ENCODE data around the gene AGFG2.
A peak's percentile ranks its signal among the peaks of the same experiment; 100 is the strongest.

AGFG2 gene

DNA sequence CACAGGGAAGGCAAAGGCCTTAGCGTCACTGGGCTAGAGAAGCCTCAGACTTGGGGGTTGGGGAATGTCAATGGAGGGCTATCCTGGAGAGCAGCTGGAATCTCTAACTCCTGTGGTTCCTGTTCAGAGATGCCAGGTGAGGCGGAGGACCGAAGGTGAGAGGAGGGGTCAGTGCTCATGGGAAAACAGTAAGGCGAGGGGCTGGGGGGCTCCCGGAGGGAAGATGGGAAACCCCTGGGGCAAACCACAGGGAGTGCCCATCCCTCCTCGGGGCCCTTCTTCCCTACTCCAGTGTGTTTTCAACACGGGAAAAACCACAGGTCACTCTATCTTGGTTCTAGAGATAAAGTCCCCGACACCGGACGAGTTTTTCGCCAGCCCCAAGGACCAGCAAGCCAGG is 43.6 kb downstream of the AGFG2 start:
- no peak for FAIRE-seq
- DNase-seq (ENCODE audit: extremely low spot score, insufficient read length, low read depth) = no peak

DNA sequence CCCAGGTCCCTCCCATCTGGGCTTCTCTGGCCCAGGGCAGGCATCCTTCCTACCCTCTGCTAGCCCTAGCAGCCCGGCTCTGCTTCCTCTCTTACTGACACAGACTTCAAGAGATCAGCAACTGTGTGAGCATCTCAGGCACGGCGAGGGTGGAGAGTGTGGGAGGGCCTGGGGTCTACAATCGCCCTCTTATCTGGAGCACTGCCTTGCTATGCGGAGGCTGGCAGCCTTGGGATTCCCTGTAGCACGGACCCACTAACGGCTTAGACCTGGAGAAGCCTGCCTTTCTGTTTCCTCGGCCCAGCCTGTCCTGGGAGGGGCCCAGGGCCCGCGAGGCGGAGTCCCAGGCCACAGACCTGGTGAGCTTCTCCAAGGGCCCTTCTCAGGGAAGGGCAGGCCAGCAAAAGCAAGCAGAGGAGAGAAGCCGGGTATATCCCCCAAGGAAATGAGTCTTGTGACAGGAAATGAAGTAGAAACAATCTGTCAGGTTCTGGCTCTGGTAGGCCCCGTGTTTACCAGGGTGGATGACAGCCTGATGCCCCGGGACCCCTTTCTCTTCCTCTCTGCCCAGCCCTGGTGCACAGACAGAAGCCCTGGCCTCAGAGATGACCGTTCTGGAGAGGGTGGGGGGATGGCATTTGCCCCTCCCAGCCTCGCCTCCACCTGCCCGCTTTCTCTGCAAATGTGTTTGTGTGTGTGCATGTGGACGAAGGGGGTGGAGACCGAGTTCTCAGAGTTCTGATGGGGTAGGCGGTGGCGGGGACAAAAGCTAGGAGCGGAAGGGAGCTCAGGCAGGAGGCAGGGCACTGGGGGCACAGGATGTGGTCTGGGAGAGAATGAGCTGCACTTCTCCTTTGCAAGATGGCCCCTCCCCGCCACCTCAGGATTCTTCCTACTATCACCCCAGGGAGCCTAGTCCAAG is 44.4 kb downstream of the AGFG2 start:
- DNase-seq (ENCODE audit: extremely low spot score, insufficient read length, low read depth) (peak; percentile 32), FAIRE-seq (peak; percentile 87)

DNA sequence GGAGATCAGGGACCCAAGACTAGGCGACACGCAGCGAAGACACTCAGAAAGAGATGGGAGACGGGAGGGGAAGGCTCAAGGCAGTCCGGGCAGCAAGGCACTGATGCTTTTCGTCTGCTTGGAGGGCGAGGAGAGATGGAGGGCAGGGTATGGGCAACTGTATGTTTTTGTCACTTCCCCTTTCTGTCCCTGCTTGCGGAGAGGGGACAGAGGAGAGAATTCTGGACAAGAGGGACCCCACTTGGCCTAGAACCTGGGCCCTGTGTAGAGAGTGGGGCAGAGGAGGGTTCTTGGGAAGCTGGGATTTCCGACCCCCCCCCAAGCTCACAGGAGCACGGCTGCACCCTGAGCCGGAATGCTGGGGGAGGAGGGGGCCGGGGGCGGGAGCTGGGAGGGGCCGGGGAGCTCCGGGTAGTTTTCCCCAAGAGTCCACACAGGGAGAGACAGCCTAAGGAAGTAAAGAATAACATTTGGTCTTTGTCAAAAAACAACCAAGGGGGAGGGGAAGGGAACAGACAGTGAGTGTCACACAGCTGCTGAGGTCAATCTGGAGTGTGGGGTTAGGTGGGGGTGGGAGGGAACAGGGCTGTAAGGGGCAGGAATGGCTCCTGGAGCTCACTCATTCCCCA is 45.2 kb downstream of the AGFG2 start:
- FAIRE-seq (peak; percentile 69), DNase-seq (ENCODE audit: extremely low spot score, insufficient read length, low read depth) (no peak)

DNA sequence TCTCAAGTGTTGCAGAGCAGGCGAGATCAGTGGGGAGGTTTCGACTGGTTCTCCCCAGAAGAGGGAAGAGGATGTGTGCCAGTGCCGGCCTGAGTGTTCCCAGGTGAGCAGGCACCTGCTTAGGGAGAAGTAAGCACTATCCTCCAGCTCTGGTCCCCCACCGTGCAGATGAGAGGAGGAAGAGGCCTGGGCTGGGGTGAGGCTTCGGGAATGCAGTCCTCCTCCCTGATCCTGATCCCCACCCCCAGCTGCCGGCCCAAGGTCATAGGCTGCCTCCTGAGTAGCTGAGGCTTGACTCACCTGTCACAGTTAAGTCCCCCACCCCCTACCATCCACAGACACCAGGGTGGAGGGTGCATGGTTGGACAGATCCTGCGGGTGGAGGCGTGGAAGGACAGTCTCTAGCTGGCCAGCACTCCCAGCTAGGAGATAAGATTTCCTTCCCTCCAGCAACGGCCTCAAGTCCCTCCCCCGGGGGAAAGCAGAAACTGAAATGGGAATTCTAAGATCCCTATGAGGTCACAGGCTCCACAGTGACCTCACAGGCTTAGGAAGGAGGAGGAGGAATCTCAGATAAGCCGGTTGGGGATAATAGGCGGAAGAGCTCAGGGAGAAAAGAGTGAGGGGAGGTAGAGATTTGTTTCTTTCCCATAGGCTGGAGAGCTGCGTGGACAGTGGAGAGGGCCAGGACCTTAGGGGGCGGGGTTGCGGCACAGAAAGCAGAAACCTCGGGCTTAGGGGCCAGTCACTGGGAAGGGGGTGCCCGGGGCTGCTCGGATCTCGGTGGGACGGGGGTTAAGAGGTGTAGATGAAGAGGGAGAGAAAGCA is 45.9 kb downstream of the AGFG2 start:
- no peak for FAIRE-seq

DNA sequence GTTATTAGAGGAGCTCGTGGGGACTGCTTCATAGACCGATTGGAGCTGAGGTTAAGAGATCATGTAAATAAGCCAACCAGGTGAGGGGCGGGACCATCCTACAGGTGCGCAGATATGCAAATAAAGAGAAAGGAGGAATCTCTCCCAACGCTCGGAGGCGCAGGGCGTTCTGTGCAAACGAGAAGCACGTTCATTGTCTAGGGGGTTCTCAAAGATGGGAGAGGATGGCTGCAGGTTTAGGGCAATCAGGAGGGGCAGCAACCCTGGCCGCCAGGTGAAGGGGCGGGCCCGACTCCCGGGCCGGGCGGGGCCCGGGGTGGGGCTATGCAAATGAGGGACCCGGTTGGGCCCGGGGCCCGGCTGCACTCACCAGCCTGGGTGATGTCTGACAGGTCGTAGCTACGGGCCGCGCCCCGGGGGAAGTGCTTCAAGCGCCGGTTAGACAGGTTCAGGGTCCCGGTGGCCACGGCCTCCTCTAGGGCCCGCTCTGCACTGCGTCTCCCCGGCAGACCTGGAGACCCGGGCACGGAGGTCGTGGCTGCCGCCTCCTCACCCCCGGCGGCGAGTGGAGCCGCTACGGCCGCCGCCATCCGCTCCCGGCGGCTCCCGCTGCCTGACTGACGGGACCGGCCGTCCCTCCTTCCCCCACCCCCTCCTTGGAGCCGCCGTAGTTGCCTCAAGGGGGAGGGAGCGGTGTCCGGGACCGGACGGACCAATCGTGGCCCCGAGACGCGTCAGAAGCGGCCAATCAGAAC is 46.7 kb downstream of the AGFG2 start, which contains the start of gene LRCH4:
LRCH4 (minus strand) TSS at position 619 of the 755 bp plus-strand sequence; CDS start at position 590, 29 bp downstream.
- peak; percentile 26 for FAIRE-seq
- peak; percentile 99 for DNase-seq (ENCODE audit: extremely low spot score, insufficient read length, low read depth)

More for the DNA sequence above, 45.9 kb downstream of the AGFG2 start:
- DNase-seq (ENCODE audit: extremely low spot score, insufficient read length, low read depth) = no peak

DNA sequence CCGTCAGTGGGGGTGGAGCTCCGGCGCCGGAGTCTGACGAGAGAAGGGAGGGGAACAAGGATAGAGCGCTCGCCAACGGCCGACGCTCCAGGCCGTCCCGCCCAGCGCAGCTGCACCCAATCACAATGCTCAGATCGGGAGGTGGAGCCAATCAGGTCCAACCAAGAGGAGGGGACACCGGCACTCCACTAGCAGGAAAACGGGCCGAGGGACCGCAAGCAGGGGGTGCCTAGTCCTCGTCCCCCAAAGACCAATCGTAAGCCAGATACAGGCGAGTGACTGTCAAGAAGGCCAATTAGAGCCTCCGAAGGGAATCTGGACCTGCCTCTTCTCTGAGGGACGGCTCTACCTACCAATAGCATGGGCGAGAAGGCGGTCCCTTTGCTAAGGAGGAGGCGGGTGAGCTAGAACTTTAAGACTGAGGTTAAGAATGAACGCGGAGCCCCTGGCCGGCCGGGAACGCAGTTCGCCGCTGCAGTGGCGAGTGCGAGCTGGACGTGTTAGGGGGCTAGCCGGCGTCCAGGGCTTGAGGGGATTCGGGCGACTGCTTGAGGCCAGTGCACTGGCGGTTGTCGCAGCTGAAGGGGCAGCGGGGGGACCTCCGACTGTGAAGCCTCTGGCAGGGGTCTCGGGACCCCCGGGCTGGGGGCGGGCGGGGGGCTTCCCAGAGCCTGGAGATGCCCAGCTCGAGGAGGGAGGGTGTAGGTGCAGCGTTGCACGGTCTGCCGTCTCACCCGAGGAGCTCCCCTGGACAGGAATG is 47.4 kb downstream of the AGFG2 start, which contains the start of gene FBXO24:
FBXO24 (plus strand) TSS at position 63 of the 760 bp plus-strand sequence; CDS start at position 361, 298 bp downstream.
- DNase-seq (ENCODE audit: extremely low spot score, insufficient read length, low read depth) (peak; percentile 100), FAIRE-seq (peak; percentile 100)

DNA sequence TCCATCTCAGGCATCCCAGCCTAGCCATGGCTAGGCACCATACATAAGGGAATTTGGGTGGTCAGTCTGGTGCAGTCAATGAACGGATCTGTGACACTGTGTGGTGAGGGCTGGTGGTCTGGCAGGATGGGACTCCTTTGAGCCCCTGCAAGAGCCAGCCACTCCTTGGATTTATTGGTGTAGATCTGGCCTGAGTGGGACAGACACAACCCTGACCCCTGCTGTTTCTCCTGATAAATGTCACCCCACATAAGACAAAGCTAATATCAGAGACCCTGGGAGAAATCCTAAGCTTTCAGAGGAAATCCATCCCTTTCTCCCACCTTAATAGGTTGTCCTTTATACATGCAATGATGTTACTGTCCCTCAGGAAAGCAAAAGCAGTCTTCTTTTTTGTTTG is 49.4 kb downstream of the AGFG2 start:
- DNase-seq (ENCODE audit: extremely low spot score, insufficient read length, low read depth) = no peak
- FAIRE-seq = no peak

DNA sequence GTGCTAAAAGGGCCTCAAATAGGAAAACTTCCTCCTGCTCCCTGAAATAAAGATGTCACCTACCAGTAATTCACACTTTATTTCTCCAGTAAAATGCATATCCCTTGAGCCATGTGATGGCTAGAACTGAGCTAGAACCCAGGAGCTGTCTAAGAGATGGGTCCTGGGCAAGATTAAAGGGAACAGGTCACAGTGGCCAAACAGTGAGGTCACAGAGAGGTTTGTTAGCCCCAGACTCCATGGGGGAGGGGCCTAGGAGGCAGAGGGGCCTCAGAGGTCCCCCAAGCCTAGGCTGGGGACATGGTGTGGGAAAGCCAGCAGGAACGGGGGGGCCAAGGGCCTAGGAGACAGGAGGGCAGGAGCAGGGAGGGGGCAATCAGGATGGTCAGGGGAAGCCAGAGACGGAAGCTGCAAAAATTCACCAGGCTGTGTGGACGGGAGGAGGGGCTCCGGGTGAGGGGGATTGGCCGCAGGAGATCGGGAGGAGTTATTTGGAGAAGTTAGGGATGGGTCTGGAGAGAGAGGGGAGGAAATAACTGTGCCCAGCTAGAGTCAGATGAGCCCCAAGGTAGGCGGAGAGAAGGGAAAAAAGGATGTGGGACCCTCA is 50.4 kb downstream of the AGFG2 start:
- FAIRE-seq (no peak), DNase-seq (ENCODE audit: extremely low spot score, insufficient read length, low read depth) (no peak)

DNA sequence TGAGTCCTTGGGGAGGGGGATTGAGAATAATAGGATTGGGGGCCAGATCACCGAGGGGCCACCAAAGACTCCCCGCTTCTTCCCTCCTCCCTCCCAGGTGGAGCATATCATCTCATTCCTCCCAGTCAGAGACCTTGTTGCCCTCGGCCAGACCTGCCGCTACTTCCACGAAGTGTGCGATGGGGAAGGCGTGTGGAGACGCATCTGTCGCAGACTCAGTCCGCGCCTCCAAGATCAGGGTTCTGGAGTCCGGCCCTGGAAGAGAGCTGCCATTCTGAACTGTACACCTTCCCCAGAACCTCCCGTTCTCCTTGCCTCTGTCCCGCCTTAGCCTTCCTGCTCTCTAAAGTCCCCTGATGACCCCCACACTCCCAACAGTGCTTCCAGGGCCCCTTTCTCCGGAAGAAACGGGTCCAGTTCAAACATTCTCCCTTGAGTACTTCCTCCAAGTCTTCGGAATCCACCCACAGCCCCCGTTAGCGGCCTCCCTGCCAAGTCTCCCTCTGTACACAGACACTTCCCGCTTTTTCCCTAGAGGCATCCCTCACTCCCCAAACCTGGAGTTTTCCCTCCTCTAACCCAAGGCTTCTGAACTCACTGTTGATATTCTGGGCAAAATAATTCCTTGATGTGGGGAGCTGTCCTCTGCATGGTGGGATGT is 51.2 kb downstream of the AGFG2 start:
- FAIRE-seq (no peak), DNase-seq (ENCODE audit: extremely low spot score, insufficient read length, low read depth) (no peak)

DNA sequence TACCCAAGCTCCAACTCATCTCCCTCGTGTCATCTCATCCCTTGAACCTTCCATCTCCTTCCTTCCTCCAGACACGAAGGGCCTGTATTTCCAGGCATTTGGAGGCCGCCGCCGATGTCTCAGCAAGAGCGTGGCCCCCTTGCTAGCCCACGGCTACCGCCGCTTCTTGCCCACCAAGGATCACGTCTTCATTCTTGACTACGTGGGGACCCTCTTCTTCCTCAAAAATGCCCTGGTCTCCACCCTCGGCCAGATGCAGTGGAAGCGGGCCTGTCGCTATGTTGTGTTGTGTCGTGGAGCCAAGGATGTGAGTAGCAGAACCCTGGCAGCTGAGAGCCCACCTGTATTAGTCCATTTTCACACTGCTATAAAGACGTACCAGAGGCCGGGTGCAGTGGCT is 52.6 kb downstream of the AGFG2 start:
- FAIRE-seq (no peak), DNase-seq (ENCODE audit: extremely low spot score, insufficient read length, low read depth) (no peak)

DNA sequence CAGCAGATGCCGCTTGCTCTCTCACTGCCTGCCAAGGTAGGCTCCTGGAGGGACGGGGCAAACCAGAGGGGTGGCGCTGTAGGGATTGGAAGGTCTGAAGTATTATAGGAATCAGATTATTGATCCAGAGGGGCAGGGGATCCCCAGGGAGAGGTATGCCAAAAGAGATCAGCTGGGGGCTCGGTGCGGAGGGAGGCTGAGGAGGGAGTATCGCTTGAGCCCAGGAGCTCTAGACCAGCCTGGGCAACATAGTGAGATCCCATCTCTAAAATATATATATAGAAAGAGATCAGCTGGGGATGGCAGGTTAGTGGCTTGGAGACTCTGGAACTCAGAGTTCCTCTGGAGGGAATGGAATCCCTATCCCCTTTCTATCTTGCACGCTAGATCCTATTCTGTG is 56.2 kb downstream of the AGFG2 start:
- no peak for FAIRE-seq
- DNase-seq (ENCODE audit: extremely low spot score, insufficient read length, low read depth) = no peak

DNA sequence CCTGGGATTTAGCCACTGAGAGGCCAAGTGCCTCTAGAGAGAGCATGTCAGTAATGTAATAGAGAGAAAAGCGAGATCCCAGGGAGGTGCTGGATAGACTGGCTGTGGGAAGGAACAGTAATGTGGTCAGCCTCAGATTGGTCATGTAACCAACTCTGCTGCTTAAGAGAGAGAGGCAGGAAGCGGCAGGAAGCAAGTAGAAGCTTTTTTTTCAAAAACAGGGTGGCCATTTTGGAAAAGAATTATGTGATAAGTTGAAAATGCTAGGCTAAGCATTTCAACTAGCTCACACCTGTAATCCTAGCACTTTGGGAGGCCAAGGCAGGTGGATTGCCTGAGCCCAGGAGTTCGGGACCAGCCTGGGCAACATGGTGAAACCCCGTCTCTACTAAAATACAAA is 59.4 kb downstream of the AGFG2 start:
- FAIRE-seq = no peak
- DNase-seq (ENCODE audit: extremely low spot score, insufficient read length, low read depth) = no peak

DNA sequence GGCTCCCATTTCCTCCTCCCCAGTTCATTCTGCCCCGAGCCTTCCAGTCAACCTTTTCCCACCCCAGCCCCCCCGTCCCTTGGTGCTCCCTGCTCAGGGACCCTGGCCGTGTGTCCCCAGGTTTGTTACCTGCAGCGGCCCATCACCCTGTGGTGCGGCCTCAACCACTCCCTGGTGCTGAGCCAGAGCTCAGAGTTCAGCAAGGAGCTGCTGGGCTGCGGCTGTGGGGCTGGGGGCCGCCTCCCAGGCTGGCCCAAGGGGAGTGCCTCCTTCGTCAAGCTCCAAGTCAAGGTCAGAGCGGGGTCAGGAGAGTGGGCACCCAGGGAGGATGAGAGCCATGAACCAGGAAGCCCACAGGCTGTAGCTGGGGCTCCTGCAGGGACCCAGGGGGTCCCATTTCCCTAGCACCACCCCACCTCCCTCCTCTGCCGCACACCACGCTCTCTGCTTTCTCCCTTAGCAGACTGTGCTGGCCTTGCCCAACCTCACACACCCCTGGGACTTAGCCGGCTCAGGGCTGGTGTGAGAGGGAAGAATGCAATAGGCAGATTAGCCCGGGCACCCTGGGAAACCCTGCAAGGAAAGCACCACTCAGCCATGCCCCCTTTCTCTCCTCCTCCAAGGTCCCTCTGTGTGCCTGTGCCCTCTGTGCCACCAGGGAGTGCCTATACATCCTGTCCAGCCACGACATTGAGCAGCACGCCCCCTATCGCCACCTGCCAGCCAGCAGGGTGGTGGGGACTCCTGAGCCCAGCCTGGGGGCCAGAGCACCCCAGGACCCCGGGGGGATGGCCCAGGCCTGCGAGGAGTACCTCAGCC is 61.1 kb downstream of the AGFG2 start:
- DNase-seq (ENCODE audit: extremely low spot score, insufficient read length, low read depth) (no peak), FAIRE-seq (no peak)

DNA sequence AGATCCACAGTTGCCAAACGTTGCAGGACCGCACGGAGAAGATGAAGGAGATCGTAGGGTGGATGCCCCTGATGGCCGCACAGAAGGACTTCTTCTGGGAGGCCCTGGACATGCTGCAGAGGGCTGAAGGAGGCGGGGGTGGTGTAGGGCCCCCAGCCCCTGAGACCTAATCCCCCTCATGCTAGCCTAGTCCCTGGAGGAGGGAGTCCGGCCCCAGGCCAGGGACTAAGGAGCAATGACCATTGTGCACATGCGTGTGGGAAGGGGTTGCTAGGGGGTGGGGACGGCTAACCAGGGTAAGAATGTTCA is 61.7 kb downstream of the AGFG2 start:
- no peak for FAIRE-seq
- DNase-seq (ENCODE audit: extremely low spot score, insufficient read length, low read depth) = no peak

DNA sequence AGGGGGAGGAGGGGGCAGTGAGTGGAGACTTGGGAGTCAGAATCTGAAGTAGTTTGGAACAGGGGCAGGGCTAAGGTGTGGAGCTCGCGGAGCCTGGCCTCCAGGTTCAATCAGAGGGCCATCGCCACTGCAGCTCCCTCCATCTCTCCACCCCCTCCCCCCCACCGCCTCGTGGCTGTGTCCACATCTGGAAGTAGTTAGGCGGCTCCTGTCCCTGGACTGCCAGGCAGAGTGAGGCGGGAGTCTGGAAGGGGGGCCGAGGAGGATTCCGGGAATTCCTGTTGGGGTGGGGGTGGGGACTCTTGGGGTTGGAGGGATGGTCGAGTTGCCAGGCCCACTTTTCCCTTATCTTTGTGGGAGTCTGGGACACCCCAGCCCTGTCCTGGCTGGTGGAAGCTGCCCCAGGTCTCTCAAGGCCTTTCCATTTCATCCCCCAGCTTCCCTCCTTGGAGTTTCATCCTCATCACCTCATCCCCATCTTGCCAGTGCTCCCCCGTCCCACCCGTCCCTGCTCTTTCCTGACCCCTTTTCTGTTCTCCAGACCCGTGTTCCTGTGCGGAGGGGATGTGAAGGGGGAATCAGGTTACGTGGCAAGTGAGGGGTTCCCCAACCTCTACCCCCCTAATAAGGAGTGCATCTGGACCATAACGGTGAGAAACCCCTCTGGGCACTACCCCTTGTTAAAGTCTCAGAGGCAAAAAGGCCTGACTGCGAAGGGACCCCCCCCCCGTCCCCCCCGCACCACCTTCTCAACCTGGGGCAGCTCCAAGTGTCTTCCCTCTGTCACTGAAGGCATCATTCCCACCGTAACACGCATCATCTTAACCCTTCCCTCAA is 64.1 kb downstream of the AGFG2 start:
- FAIRE-seq (no peak), DNase-seq (ENCODE audit: extremely low spot score, insufficient read length, low read depth) (no peak)

DNA sequence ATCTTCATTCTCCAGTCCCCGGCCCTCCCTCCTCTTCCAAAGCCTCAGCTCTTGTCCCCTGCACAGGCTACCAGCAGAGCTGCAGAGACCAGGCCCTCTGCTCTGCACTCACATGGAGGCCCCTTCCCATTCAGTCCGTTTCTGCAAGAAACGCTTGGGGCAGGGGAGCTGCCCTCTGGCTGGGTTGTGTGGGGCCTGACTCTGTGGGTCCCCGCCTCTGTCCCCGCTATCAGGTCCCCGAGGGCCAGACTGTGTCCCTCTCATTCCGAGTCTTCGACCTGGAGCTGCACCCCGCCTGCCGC is 64.7 kb downstream of the AGFG2 start:
- no peak for DNase-seq (ENCODE audit: extremely low spot score, insufficient read length, low read depth)
- no peak for FAIRE-seq

Data from GM18507 (cell line).